HG02610 (cell line): ENCODE results near the gene ALDH3B2.

Experiments
- ATAC-seq: cut with Tn5 transposase; IDR thresholded peaks from one replicate; pipeline ENCODE4 v1.9.1; 2021; ENCODE audit warnings: mild to moderate bottlenecking, moderate library complexity; ENCODE audit not compliant: unreplicated experiment

ALDH3B2 gene

GRCh38 chr11:67615728-67616430 lies 58.5 kb downstream of the ALDH3B2 start:
- ATAC-seq, result no peak

- ATAC-seq, result no peak
These were observed 59.4 kb downstream of the ALDH3B2 start for GRCh38 chr11:67614730-67615714.

- peak; percentile 83 for ATAC-seq
These were observed 60.3 kb downstream of the ALDH3B2 start for GRCh38 chr11:67613960-67614715.

GRCh38 chr11:67613313-67613959 lies 61.0 kb downstream of the ALDH3B2 start:
- ATAC-seq, result no peak

GRCh38 chr11:67612751-67613150 lies 61.7 kb downstream of the ALDH3B2 start:
- ATAC-seq, result no peak
